GM12873 (cell line): Measurements from ENCODE around the gene ATP8B1.

Experiments
- CTCF ChIP-seq: IDR thresholded peaks from 2 replicates; pipeline ENCODE4 v1.5.1; 2012; ENCODE audit warnings: low read depth, mild to moderate bottlenecking, moderate library complexity, low read length, control low read depth; ENCODE audit not compliant: insufficient read depth; ENCODE audit errors: missing control alignments

ATP8B1 gene

GRCh38 chr18:57805117-57805516 is 2.0 kb upstream of the ATP8B1 start:
- no peak for TF ChIP-seq CTCF

GRCh38 chr18:57804557-57804956 is 1.4 kb upstream of the ATP8B1 start:
- no peak for TF ChIP-seq CTCF

GRCh38 chr18:57802213-57803102 is 657 bp downstream of the ATP8B1 start:
- TF ChIP-seq CTCF = no peak

GRCh38 chr18:57801761-57802212 is 1.3 kb downstream of the ATP8B1 start:
- TF ChIP-seq CTCF = no peak

GRCh38 chr18:57801325-57801724 is 1.8 kb downstream of the ATP8B1 start:
- no peak for TF ChIP-seq CTCF

- no peak for TF ChIP-seq CTCF
Observed at GRCh38 chr18:57798713-57799373, 4.3 kb downstream of the ATP8B1 start.

GRCh38 chr18:57797209-57797651 is 5.9 kb downstream of the ATP8B1 start:
- no peak for TF ChIP-seq CTCF
